NB4 (cell line): ENCODE data around the gene CALHM3.
"Not testable (repeated sequence)": the region's sequence is repeated elsewhere in the genome, so short reads cannot be mapped to it uniquely, and the experiment has no call there.

Source experiments
- DNase-seq: peaks from one replicate; pipeline ENCODE4 v3.0.0; 2010; ENCODE audit warnings: low read depth
- H3K4me3 ChIP-seq: one replicate; pipeline ENCODE4 v1.5.1; 2011; ENCODE audit warnings: mild to moderate bottlenecking, low read depth, low read length, moderate library complexity
- CTCF ChIP-seq: IDR thresholded peaks from one replicate; pipeline ENCODE4 v1.5.1; 2012; ENCODE audit warnings: low read depth, low read length
- MAX ChIP-seq: IDR thresholded peaks from 2 replicates; pipeline ENCODE4 v1.6.1; 2011; ENCODE audit warnings: low read depth, low read length
- MYC ChIP-seq: IDR thresholded peaks from 2 replicates; pipeline ENCODE4 v1.6.1; 2011; ENCODE audit warnings: low read depth, low read length
- POLR2A ChIP-seq: IDR thresholded peaks from 2 replicates; pipeline ENCODE4 v1.6.1; 2011; ENCODE audit warnings: mild to moderate bottlenecking; ENCODE audit not compliant: insufficient read length; ENCODE audit errors: extremely low read depth

Gene CALHM3

GRCh38 chr10:103487410-103487708 is 8.3 kb upstream of the CALHM3 start:
- TF ChIP-seq MYC (no peak), CTCF (no peak), POLR2A (no peak), MAX (no peak)

GRCh38 chr10:103486635-103487409 is 7.8 kb upstream of the CALHM3 start:
- H3K4me3 ChIP-seq, DNase-seq: not testable (repeated sequence)

More at GRCh38 chr10:103487410-103487708, 8.3 kb upstream of the CALHM3 start:
- H3K4me3 ChIP-seq = no peak overlapping the region
- no peak for DNase-seq

- H3K4me3 ChIP-seq = no peak overlapping the region
- peak; percentile 87 for DNase-seq
- TF ChIP-seq CTCF (peak; percentile 79), MAX (peak; percentile 47), POLR2A (no peak)
Observed at GRCh38 chr10:103481974-103482531, 3.0 kb upstream of the CALHM3 start.

GRCh38 chr10:103480521-103480920 is 1.5 kb upstream of the CALHM3 start:
- no peak for TF ChIP-seq MYC
- no peak for TF ChIP-seq MAX
- no peak for TF ChIP-seq CTCF
- no peak for TF ChIP-seq POLR2A
- no peak for DNase-seq
- H3K4me3 ChIP-seq = no peak overlapping the region

- no peak for TF ChIP-seq POLR2A
- no peak for TF ChIP-seq CTCF
- TF ChIP-seq MYC = no peak
- no peak for TF ChIP-seq MAX
- DNase-seq = no peak
- H3K4me3 ChIP-seq = no peak overlapping the region
Observed at GRCh38 chr10:103478671-103479070, 369 bp downstream of the CALHM3 start.

GRCh38 chr10:103476046-103476768 is 2.8 kb downstream of the CALHM3 start:
- DNase-seq = peak; percentile 60
- peak; percentile 46 for TF ChIP-seq CTCF
- peak; percentile 75 for TF ChIP-seq MAX
- TF ChIP-seq MYC = no peak
- TF ChIP-seq POLR2A = no peak
- no peak overlapping the region for H3K4me3 ChIP-seq
